Hepatocyte (in vitro differentiated cells): ENCODE data around the gene USP32.
"Not testable (repeated sequence)": the region's sequence is repeated elsewhere in the genome, so short reads cannot be mapped to it uniquely, and the experiment has no call there.

Experiments
- EZH2 ChIP-seq: fragments of 200-600 bp; sonication (generic); IDR thresholded peaks from 2 replicates; pipeline ENCODE4 v1.6.1; 2016; ENCODE audit warnings: antibody characterized with exemption, mild to moderate bottlenecking, borderline replicate concordance
- EZH2phosphoT487 ChIP-seq: fragments of 200-600 bp; sonication (generic); IDR thresholded peaks from one replicate; pipeline ENCODE4 v1.6.1; 2018; ENCODE audit warnings: antibody characterized with exemption, mild to moderate bottlenecking, low read depth, moderate library complexity; ENCODE audit not compliant: unreplicated experiment, severe bottlenecking
- TF ChIP-seq, protein P1 (sequence below): fragments of 200-600 bp; sonication (generic); IDR thresholded peaks from 2 replicates; pipeline ENCODE4 v1.5.1; 2016; ENCODE audit warnings: antibody characterized with exemption, mild to moderate bottlenecking; ENCODE audit not compliant: poor library complexity

DNA sequence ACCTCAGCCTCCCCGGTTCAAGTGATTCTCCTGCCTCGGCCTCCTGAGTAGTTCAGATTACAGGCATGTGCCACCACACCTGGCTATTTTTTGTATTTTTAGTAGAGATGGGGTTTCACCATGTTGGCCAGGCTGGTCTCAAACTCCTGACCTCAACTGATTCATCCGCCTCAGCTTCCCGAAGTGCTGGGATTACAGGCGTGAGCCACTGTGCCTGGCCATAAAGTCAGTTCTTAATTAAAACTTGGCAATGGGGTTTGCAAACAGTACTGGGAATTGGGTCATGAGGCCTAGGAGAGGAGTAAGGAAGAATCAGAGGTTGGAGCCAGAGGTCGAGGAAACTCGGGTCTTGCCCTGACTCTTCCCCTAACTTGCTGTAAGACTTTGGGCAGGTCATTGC is 38.6 kb upstream of the USP32 start:
- TF ChIP-seq, protein P1, sequence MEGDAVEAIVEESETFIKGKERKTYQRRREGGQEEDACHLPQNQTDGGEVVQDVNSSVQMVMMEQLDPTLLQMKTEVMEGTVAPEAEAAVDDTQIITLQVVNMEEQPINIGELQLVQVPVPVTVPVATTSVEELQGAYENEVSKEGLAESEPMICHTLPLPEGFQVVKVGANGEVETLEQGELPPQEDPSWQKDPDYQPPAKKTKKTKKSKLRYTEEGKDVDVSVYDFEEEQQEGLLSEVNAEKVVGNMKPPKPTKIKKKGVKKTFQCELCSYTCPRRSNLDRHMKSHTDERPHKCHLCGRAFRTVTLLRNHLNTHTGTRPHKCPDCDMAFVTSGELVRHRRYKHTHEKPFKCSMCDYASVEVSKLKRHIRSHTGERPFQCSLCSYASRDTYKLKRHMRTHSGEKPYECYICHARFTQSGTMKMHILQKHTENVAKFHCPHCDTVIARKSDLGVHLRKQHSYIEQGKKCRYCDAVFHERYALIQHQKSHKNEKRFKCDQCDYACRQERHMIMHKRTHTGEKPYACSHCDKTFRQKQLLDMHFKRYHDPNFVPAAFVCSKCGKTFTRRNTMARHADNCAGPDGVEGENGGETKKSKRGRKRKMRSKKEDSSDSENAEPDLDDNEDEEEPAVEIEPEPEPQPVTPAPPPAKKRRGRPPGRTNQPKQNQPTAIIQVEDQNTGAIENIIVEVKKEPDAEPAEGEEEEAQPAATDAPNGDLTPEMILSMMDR = not testable (repeated sequence)
- TF ChIP-seq EZH2, EZH2phosphoT487: not testable (repeated sequence)
